DLD1 (cell line): ENCODE data around the gene CHST12.

ENCODE experiments used
- in situ Hi-C: cut with HindIII; loops from 2 replicates; pipeline ENCODE4 v1.10.0; 2017; ENCODE audit warnings: low sequenced_read_pairs

The CHST12 gene

GRCh38 chr7:2476776-2477446, 73.5 kb downstream of the CHST12 start:
- in situ Hi-C loops = loop anchor here (25.0 kb wide), 1 partner anchor 135 kb away; no protein-coding TSS in a partner anchor

- in situ Hi-C loops = loop anchor here (25.0 kb wide), 1 partner anchor 135 kb away; no protein-coding TSS in a partner anchor
Measured at GRCh38 chr7:2477447-2478398, 74.3 kb downstream of the CHST12 start.

- in situ Hi-C loops = loop anchor here (25.0 kb wide), 1 partner anchor 134 kb away; no protein-coding TSS in a partner anchor
Measured at GRCh38 chr7:2478399-2478785, 75.0 kb downstream of the CHST12 start.

GRCh38 chr7:2478800-2479199, 75.4 kb downstream of the CHST12 start:
- in situ Hi-C loops = loop anchor here (25.0 kb wide), 1 partner anchor 134 kb away; no protein-coding TSS in a partner anchor

- in situ Hi-C loops = loop anchor here (25.0 kb wide), 1 partner anchor 133 kb away; no protein-coding TSS in a partner anchor
Measured at GRCh38 chr7:2479276-2480069, 76.1 kb downstream of the CHST12 start.

GRCh38 chr7:2480070-2480408, 76.6 kb downstream of the CHST12 start:
- in situ Hi-C loops = loop anchor here (25.0 kb wide), 1 partner anchor 132 kb away; no protein-coding TSS in a partner anchor

- in situ Hi-C loops = loop anchor here (25.0 kb wide), 1 partner anchor 131 kb away; no protein-coding TSS in a partner anchor
Measured at GRCh38 chr7:2481195-2481594, 77.8 kb downstream of the CHST12 start.

- in situ Hi-C loops = loop anchor here (25.0 kb wide), 1 partner anchor 129 kb away; no protein-coding TSS in a partner anchor
Measured at GRCh38 chr7:2482725-2483451, 79.5 kb downstream of the CHST12 start.

- in situ Hi-C loops = loop anchor here (25.0 kb wide), 1 partner anchor 129 kb away; no protein-coding TSS in a partner anchor
Measured at GRCh38 chr7:2483494-2483893, 80.1 kb downstream of the CHST12 start.

GRCh38 chr7:2484868-2485267, 81.5 kb downstream of the CHST12 start:
- in situ Hi-C loops = loop anchor here (25.0 kb wide), 1 partner anchor 127 kb away; no protein-coding TSS in a partner anchor

GRCh38 chr7:2487586-2488271, 84.3 kb downstream of the CHST12 start:
- in situ Hi-C loops = loop anchor here (25.0 kb wide), 1 partner anchor 125 kb away; no protein-coding TSS in a partner anchor

GRCh38 chr7:2488272-2488645, 84.8 kb downstream of the CHST12 start:
- in situ Hi-C loops = loop anchor here (25.0 kb wide), 1 partner anchor 124 kb away; no protein-coding TSS in a partner anchor

GRCh38 chr7:2488681-2489080, 85.3 kb downstream of the CHST12 start:
- in situ Hi-C loops = loop anchor here (25.0 kb wide), 1 partner anchor 124 kb away; no protein-coding TSS in a partner anchor

GRCh38 chr7:2490181-2490651, 86.8 kb downstream of the CHST12 start:
- in situ Hi-C loops = loop anchor here (25.0 kb wide), 1 partner anchor 122 kb away; no protein-coding TSS in a partner anchor

- in situ Hi-C loops = loop anchor here (25.0 kb wide), 1 partner anchor 120 kb away; no protein-coding TSS in a partner anchor
Measured at GRCh38 chr7:2492038-2492437, 88.6 kb downstream of the CHST12 start.

- in situ Hi-C loops = loop anchor here (25.0 kb wide), 1 partner anchor 119 kb away; no protein-coding TSS in a partner anchor
Measured at GRCh38 chr7:2493205-2494164, 90.1 kb downstream of the CHST12 start.
